T follicular helper cell (primary cell): ENCODE results near the gene PCDHGB1.
"Not testable (repeated sequence)": the region's sequence is repeated elsewhere in the genome, so short reads cannot be mapped to it uniquely, and the experiment has no call there.

Experiments
- DNase-seq: peaks from one replicate; pipeline ENCODE4 v3.0.0-alpha.2; 2020; ENCODE audit warnings: low read depth

Gene PCDHGB1

DNA sequence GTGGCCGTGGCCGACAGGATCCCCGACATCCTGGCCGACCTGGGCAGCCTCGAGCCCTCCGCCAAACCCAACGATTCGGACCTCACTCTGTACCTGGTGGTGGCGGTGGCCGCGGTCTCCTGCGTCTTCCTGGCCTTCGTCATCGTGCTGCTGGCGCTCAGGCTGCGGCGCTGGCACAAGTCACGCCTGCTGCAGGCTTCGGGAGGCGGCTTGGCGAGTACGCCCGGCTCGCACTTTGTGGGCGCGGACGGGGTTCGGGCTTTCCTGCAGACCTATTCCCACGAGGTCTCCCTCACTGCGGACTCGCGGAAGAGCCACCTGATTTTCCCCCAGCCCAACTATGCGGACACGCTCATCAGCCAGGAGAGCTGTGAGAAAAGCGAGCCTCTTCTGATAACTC lies 3.9 kb upstream of the PCDHGB1 start:
- DNase-seq, result not testable (repeated sequence)

- DNase-seq, result no peak
Measured at GRCh38 chr5:141351591-141351990, 1.7 kb downstream of the PCDHGB1 start.

DNA sequence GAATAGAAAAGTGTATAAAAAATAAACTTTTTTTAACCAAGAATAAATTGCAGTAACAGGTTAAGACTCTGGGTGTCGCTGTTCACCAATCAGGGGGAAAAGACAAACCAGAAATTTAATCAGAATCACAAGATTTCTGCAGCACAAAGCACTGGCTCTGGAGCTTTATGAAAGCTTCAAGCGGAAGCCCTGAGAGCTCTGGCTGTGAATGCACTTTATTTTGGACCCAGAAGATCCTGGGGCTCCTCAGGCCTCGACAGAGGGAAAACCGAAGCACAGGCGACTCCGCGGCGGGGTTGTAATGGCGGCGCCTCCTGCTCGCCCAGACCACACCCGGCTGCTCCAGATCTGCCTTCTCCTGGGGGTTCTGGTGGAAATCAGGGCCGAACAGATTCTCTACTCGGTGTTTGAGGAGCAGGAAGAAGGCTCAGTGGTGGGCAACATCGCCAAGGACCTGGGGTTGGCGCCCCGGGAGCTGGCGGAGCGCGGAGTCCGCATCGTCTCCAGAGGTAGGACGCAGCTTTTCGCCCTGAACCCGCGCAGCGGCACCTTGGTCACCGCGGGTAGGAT lies 5.1 kb downstream of the PCDHGB1 start, which contains the start of gene PCDHGA4:
Gene PCDHGA4, plus strand, starts transcription at position 122 of the 570 bp plus-strand sequence. Its CDS starts 87 bp downstream, at position 209.
- DNase-seq, result no peak

GRCh38 chr5:141355641-141356040 lies 5.7 kb downstream of the PCDHGB1 start:
- DNase-seq, result no peak

GRCh38 chr5:141356133-141356532 lies 6.2 kb downstream of the PCDHGB1 start:
- DNase-seq, result no peak

DNA sequence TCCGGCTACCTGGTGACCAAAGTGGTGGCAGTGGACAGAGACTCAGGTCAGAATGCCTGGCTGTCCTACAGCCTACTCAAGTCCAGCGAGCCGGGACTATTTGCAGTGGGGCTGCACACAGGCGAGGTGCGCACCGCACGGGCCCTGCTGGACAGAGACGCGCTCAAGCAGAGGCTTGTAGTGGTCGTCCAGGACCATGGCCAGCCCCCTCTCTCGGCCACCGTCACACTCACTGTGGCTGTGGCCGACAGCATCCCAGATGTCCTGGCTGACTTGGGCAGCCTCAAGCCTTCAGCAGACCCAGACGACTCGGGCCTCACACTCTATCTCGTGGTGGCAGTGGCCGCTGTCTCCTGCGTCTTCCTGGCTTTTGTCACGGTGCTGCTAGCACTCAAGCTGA lies 7.1 kb downstream of the PCDHGB1 start:
- DNase-seq, result no peak

GRCh38 chr5:141359790-141360426 lies 10.0 kb downstream of the PCDHGB1 start, which contains the start of gene PCDHGB2:
PCDHGB2 (plus strand) TSS chr5:141359994; CDS start chr5:141360136, 142 bp downstream.
- DNase-seq, result no peak

- DNase-seq, result no peak
Measured at GRCh38 chr5:141360685-141361084, 10.8 kb downstream of the PCDHGB1 start.

- no peak for DNase-seq
Measured at GRCh38 chr5:141362719-141363118, 12.8 kb downstream of the PCDHGB1 start.

DNA sequence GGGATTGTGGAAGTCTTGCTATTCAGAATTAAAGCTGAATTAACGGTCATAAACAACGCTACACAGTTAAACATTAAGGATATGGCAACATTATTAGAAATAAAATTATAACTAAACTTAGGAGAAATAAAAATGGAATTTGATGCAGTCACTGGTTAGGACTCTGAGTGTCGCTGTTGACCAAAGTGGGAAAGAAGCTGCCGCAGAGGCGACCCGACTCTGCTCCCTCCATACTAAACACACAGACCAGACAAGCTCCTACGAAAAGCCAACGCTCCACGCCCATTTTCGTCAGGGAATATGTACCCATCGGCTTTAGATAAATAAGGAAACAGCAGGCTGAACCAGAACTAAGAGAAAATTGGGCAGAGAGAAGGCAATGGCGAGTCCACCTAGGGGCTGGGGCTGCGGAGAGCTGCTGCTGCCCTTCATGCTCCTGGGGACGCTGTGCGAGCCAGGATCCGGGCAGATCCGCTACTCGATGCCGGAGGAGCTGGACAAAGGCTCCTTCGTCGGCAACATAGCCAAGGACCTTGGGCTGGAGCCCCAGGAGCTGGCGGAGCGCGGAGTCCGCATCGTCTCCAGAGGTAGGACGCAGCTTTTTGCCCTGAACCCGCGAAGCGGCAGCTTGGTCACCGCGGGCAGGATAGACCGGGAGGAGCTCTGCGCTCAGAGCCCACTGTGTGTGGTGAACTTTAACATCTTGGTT lies 14.2 kb downstream of the PCDHGB1 start, which contains the start of gene PCDHGA5:
Gene PCDHGA5, plus strand, starts transcription at position 211 of the 709 bp plus-strand sequence. Its CDS starts 169 bp downstream, at position 380.
- no peak for DNase-seq

GRCh38 chr5:141366016-141366896 lies 16.4 kb downstream of the PCDHGB1 start:
- no peak for DNase-seq

GRCh38 chr5:141369994-141370848 lies 20.3 kb downstream of the PCDHGB1 start, which contains the start of gene PCDHGB3:
PCDHGB3 (plus strand) TSS chr5:141370242; CDS start chr5:141370395, 153 bp downstream.
- no peak for DNase-seq

DNA sequence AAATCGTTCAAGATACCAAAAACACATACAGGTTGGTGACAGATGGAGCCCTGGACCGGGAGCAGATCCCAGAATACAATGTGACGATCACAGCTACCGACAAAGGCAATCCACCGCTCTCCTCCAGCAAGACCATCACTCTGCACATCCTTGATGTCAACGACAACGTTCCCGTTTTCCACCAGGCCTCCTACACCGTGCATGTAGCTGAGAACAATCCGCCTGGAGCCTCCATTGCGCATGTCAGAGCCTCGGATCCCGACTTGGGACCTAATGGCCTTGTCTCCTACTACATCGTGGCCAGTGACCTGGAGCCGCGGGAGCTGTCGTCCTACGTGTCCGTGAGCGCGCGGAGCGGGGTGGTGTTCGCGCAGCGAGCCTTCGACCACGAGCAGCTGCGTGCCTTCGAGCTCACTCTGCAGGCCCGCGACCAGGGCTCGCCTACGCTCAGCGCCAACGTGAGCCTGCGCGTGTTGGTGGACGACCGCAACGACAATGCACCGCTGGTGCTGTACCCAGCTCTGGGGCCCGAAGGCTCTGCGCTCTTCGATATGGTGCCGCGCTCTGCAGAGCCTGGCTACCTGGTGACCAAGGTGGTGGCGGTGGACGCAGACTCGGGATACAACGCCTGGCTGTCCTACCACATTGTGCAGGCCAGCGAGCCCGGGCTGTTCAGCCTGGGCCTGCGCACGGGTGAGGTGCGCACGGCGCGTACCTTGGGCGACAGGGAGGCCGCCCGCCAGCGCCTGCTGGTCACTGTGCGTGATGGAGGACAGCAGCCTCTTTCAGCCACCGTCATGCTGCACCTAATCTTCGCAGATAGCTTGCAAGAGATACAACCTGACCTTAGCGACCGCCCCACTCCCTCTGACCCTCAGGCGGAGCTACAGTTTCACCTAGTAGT lies 21.9 kb downstream of the PCDHGB1 start:
- DNase-seq, result no peak

DNA sequence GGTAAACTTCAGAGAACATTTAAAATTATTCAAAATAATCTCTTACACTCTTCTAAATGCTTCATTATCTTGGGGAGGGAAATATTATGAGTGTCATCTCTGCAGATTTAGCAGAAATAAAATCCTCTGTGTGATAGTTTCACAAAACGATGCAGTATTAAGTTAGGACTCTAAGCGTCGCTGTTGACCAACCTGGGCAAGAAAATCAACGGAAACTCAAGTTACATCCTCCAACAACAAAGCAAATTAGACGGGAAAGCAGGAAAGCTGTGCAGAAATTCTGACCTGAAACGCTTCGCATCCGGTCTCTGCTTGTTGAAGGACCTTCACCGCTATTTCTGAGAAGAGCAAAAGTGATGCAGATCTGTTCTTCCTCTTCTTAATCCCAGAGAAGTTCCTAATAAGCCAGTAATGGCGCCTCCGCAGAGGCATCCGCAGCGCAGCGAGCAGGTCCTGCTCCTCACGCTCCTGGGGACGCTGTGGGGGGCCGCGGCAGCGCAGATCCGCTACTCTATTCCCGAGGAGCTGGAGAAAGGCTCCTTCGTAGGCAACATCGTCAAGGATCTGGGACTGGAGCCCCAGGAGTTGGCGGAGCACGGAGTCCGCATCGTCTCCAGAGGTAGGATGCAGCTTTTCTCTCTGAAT lies 23.9 kb downstream of the PCDHGB1 start, which contains the start of gene PCDHGA6:
Gene PCDHGA6, plus strand, starts transcription at position 219 of the 645 bp plus-strand sequence. Its CDS starts 193 bp downstream, at position 412.
- no peak for DNase-seq

GRCh38 chr5:141374627-141375026 lies 24.7 kb downstream of the PCDHGB1 start:
- no peak for DNase-seq

GRCh38 chr5:141375444-141376155 lies 25.7 kb downstream of the PCDHGB1 start:
- not testable (repeated sequence) for DNase-seq

- DNase-seq, result no peak
Measured at GRCh38 chr5:141382469-141383294, 32.8 kb downstream of the PCDHGB1 start, which contains the start of gene PCDHGA7. PCDHGA7 (plus strand) TSS chr5:141382742; CDS start chr5:141382900, 158 bp downstream.
